22Rv1 (cell line): Measurements from ENCODE around the gene CD6.

Experiments
- CTCF ChIP-seq: fragments of 450-650 bp; IDR thresholded peaks from 2 replicates; pipeline ENCODE4 v1.5.1; 2017; ENCODE audit warnings: mild to moderate bottlenecking
- ZFX ChIP-seq: fragments of 450-650 bp; IDR thresholded peaks from 2 replicates; pipeline ENCODE4 v1.6.1; 2017; ENCODE audit warnings: antibody characterized with exemption, borderline replicate concordance

DNA sequence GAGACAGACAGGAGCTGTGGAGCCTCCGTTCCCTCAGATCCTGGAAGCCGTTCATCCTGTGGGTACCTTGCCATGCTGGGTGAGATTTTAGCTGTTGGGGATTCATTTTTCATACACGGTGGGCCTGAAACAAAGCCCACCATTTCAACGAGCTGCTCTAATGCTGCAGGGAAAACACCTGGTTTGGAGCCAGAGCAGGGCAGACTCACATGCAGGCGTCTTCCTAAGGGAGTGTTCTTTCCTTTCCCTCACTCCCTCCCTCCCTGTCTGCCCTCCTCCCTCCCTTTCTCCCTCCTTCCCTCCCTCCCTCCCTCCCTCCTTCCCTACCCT is 52.5 kb downstream of the CD6 start:
- TF ChIP-seq CTCF (no peak), ZFX (no peak)
